H1 (cell line): ENCODE data around the gene MAP4K4. TPM values are rescaled to one million over a fixed set of nuclear protein-coding genes. Genes with fewer than 3 reads are reported as not detected.

Experiments used
- CTCF ChIA-PET: fragments of 300-600 bp; sonication (Branson Sonifier 250); formaldehyde crosslinking; loops from one replicate; lab custom pipeline; 2021; ENCODE audit not compliant: partially characterized antibody; lab: Charles Lee
- POLR2A ChIA-PET: fragments of 300-600 bp; sonication (Branson Sonifier 250); formaldehyde crosslinking; loops from one replicate; lab custom pipeline; 2021; ENCODE audit warnings: inconsistent platforms; ENCODE audit not compliant: partially characterized antibody; lab: Charles Lee
- DNase-seq, 2 experiments: peaks; one replicate each; pipeline versions ENCODE4 v3.0.0 to v3.0.0-alpha.2; 2010 to 2022; ENCODE audit warnings: low spot score in 2 of 2, low read depth in 1 of 2, mixed read lengths in 1 of 2
- FAIRE-seq: peaks from 2 replicates; lab custom pipeline; 2011; peaks lifted over from hg19 to GRCh38; lab: Jason Lieb, UNC
- H2AFZ ChIP-seq: 2 replicates; pipeline ENCODE4 v1.8.1; 2012; ENCODE audit warnings: low read length, inconsistent platforms
- H2AK5ac ChIP-seq: 2 replicates; pipeline ENCODE4 v1.6.1; 2013; ENCODE audit warnings: low read depth, low read length
- H2BK120ac ChIP-seq: replicated peaks from 2 replicates; pipeline ENCODE3; 2013; ENCODE audit warnings: low read depth, low read length, inconsistent platforms
- H2BK12ac ChIP-seq: 2 replicates; pipeline ENCODE4 v1.6.1; 2013; ENCODE audit warnings: low read depth, low read length
- H2BK15ac ChIP-seq: 2 replicates; pipeline ENCODE4 v1.6.1; 2013; ENCODE audit warnings: low read length
- H2BK20ac ChIP-seq: 2 replicates; pipeline ENCODE4 v1.6.1; 2013; ENCODE audit warnings: low read length
- H2BK5ac ChIP-seq: 2 replicates; pipeline ENCODE4 v1.6.1; 2013; ENCODE audit warnings: low read depth, low read length
- H3K14ac ChIP-seq: 2 replicates; pipeline ENCODE4 v1.6.1; 2013; ENCODE audit warnings: inconsistent platforms; ENCODE audit not compliant: insufficient read length
- H3K18ac ChIP-seq: 2 replicates; pipeline ENCODE4 v1.6.1; 2013; ENCODE audit warnings: low read length; ENCODE audit errors: extremely low read depth
- H3K23ac ChIP-seq: 2 replicates; pipeline ENCODE4 v1.6.1; 2013; ENCODE audit warnings: inconsistent platforms; ENCODE audit not compliant: insufficient read length
- H3K23me2 ChIP-seq: 2 replicates; pipeline ENCODE4 v1.6.1; 2013; ENCODE audit warnings: low read depth, low read length
- H3K27ac ChIP-seq: 2 replicates; pipeline ENCODE4 v1.6.1; 2011; ENCODE audit warnings: low read depth, low read length, inconsistent platforms
- H3K27me3 ChIP-seq, 4 experiments: replicated peaks in 1 of 4; 1 replicate in 1 of 4; 2 replicates in 3 of 4; pipeline versions ENCODE4 v1.6.1 to v1.8.1; 2011 to 2013; ENCODE audit warnings: low read length in 3 of 4, mild to moderate bottlenecking in 3 of 4, inconsistent platforms in 2 of 4, mixed read lengths in 2 of 4, moderate library complexity in 1 of 4; ENCODE audit not compliant: control insufficient read depth in 3 of 4, insufficient read depth in 3 of 4; ENCODE audit errors: extremely low read depth in 1 of 4
- H3K36me3 ChIP-seq, 4 experiments: 2 replicates each; pipeline versions ENCODE4 v1.6.1 to v1.8.1; 2011 to 2013; ENCODE audit warnings: mild to moderate bottlenecking in 4 of 4, low read length in 3 of 4, moderate library complexity in 2 of 4, control low read depth in 1 of 4, inconsistent platforms in 1 of 4; ENCODE audit not compliant: insufficient read depth in 4 of 4, control insufficient read depth in 2 of 4
- H3K4ac ChIP-seq: replicated peaks from 2 replicates; pipeline ENCODE3; 2013; ENCODE audit warnings: low read length, low read depth, mixed read lengths, inconsistent platforms; ENCODE audit not compliant: insufficient read length
- H3K4me1 ChIP-seq, 4 experiments: replicated peaks in 1 of 4; 1 replicate in 1 of 4; 2 replicates in 3 of 4; pipeline versions ENCODE4 v1.6.1 to v1.8.1; 2011 to 2013; ENCODE audit warnings: low read length in 3 of 4, inconsistent platforms in 2 of 4, mixed read lengths in 1 of 4; ENCODE audit not compliant: insufficient read depth in 4 of 4, control insufficient read depth in 3 of 4
- H3K4me2 ChIP-seq, 2 experiments: 2 replicates each; pipeline versions ENCODE4 v1.6.1 to v1.8.1; 2011 to 2013; ENCODE audit warnings: low read depth in 2 of 2, low read length in 2 of 2, control low read depth in 1 of 2, inconsistent platforms in 1 of 2, mild to moderate bottlenecking in 1 of 2; ENCODE audit not compliant: insufficient read depth in 1 of 2
- H3K4me3 ChIP-seq, 4 experiments: fragments of 200-600, 300-600 bp in 1 of 4; sonication (generic), shearing (Covaris generic), sonication (Bioruptor Twin) in 1 of 4; 2 replicates each; pipeline versions ENCODE4 v1.5.1 to v1.8.1; 2011 to 2016; ENCODE audit warnings: low read length in 4 of 4, low read depth in 3 of 4, control low read depth in 2 of 4, inconsistent platforms in 2 of 4, mild to moderate bottlenecking in 2 of 4, mixed read lengths in 1 of 4, moderate library complexity in 1 of 4; ENCODE audit not compliant: insufficient read depth in 2 of 4; ENCODE audit errors: extremely low read depth in 1 of 4
- H3K56ac ChIP-seq: replicated peaks from 2 replicates; pipeline ENCODE3; 2013; ENCODE audit warnings: low read depth, mild to moderate bottlenecking, mixed read lengths, low read length, inconsistent platforms; ENCODE audit not compliant: insufficient read length
- H3K79me1 ChIP-seq: 2 replicates; pipeline ENCODE4 v1.6.1; 2013; ENCODE audit warnings: low read depth, low read length, control low read depth
- H3K79me2 ChIP-seq, 2 experiments: 2 replicates each; pipeline versions ENCODE4 v1.6.1 to v1.8.1; 2012 to 2013; ENCODE audit warnings: low read length in 2 of 2, mild to moderate bottlenecking in 2 of 2, inconsistent platforms in 1 of 2; ENCODE audit not compliant: insufficient read depth in 2 of 2, control insufficient read depth in 1 of 2
- H3K9ac ChIP-seq, 4 experiments: replicated peaks in 1 of 4; 1 replicate in 1 of 4; 2 replicates in 3 of 4; pipeline versions ENCODE4 v1.6.1 to v1.8.1; 2011 to 2013; ENCODE audit warnings: low read depth in 3 of 4, low read length in 3 of 4, control low read depth in 2 of 4, mild to moderate bottlenecking in 2 of 4, moderate library complexity in 2 of 4, inconsistent platforms in 1 of 4; ENCODE audit errors: extremely low read depth in 1 of 4
- H3K9me3 ChIP-seq, 2 experiments: 2 replicates each; pipeline versions ENCODE4 v1.6.1 to v1.8.1; 2012 to 2013; ENCODE audit warnings: mild to moderate bottlenecking in 2 of 2, moderate library complexity in 2 of 2, control low read depth in 1 of 2, inconsistent platforms in 1 of 2, low read depth in 1 of 2, low read length in 1 of 2, mixed read lengths in 1 of 2; ENCODE audit not compliant: insufficient read depth in 2 of 2
- H4K20me1 ChIP-seq, 2 experiments: replicated peaks in 1 of 2; 2 replicates each; pipeline versions ENCODE3 to v1.8.1; 2011 to 2013; ENCODE audit warnings: inconsistent platforms in 2 of 2, low read length in 2 of 2, mild to moderate bottlenecking in 1 of 2; ENCODE audit not compliant: insufficient read depth in 2 of 2, control insufficient read depth in 1 of 2
- H4K5ac ChIP-seq: 2 replicates; pipeline ENCODE4 v1.6.1; 2013; ENCODE audit warnings: low read length, low read depth, mixed read lengths, inconsistent platforms; ENCODE audit not compliant: insufficient read length
- H4K8ac ChIP-seq: 2 replicates; pipeline ENCODE4 v1.8.0; 2013; ENCODE audit warnings: mild to moderate bottlenecking, moderate library complexity, low read length, inconsistent platforms; ENCODE audit not compliant: insufficient read depth; ENCODE audit errors: extremely low read depth
- H4K91ac ChIP-seq: replicated peaks from 2 replicates; pipeline ENCODE3; 2013; ENCODE audit warnings: low read length, mixed read lengths, inconsistent platforms; ENCODE audit not compliant: insufficient read length
- CHD1 ChIP-seq: IDR thresholded peaks from 2 replicates; pipeline ENCODE4 v1.6.1; 2012; ENCODE audit warnings: low read depth, low read length, improper control_type of control experiment
- EP300 ChIP-seq, 2 experiments: IDR thresholded peaks; 1 replicate in 1 of 2; 2 replicates in 1 of 2; pipeline ENCODE4 v1.6.1; 2011 to 2012; ENCODE audit warnings: low read depth in 2 of 2, low read length in 2 of 2, mild to moderate bottlenecking in 2 of 2, borderline replicate concordance in 1 of 2, inconsistent platforms in 1 of 2, moderate library complexity in 1 of 2
- GTF2F1 ChIP-seq: IDR thresholded peaks from 2 replicates; pipeline ENCODE4 v1.6.1; 2012; ENCODE audit warnings: low read depth, low read length, improper control_type of control experiment, borderline replicate concordance
- HDAC2 ChIP-seq, 2 experiments: fragments of 300-600 bp in 1 of 2; sonication (generic) in 1 of 2; IDR thresholded peaks; 2 replicates each; pipeline ENCODE4 v1.6.1; 2011 to 2012; ENCODE audit warnings: low read depth in 2 of 2, low read length in 2 of 2, mild to moderate bottlenecking in 2 of 2, moderate library complexity in 2 of 2, borderline replicate concordance in 1 of 2, inconsistent platforms in 1 of 2
- KDM4A ChIP-seq: IDR thresholded peaks from one replicate; pipeline ENCODE4 v1.7.1; 2012; ENCODE audit warnings: low read depth, mild to moderate bottlenecking, moderate library complexity, low read length, inconsistent platforms; ENCODE audit not compliant: severe bottlenecking
- KDM5A ChIP-seq: fragments of 200-600 bp; IDR thresholded peaks from 2 replicates; pipeline ENCODE4 v1.7.1; 2012; ENCODE audit warnings: mild to moderate bottlenecking, low read length, inconsistent platforms, mixed read lengths
- POU5F1 ChIP-seq: IDR thresholded peaks from 2 replicates; pipeline ENCODE4 v1.6.1; 2011; ENCODE audit warnings: low read depth, mild to moderate bottlenecking, low read length, moderate library complexity
- SIX5 ChIP-seq: IDR thresholded peaks from 2 replicates; pipeline ENCODE4 v1.6.1; 2011; ENCODE audit warnings: mild to moderate bottlenecking, low read depth, low read length
- SP4 ChIP-seq: IDR thresholded peaks from 2 replicates; pipeline ENCODE4 v1.6.1; 2012; ENCODE audit warnings: low read length, inconsistent platforms
- TAF1 ChIP-seq: IDR thresholded peaks from 2 replicates; pipeline ENCODE4 v1.6.1; 2011; ENCODE audit warnings: mild to moderate bottlenecking, low read depth, low read length
- WGBS, 2 experiments: shearing (Covaris generic) in 1 of 2; methylation state at CpG; one replicate each; pipeline versions ENCODE4 v1.1.6 to v1.1.7; 2013 to 2015; ENCODE audit warnings: low lambda C conversion rate in 2 of 2, mixed read lengths in 2 of 2, inconsistent platforms in 1 of 2, low coverage in 1 of 2, missing lambda C conversion rate in 1 of 2; ENCODE audit not compliant: insufficient replicate concordance in 2 of 2, insufficient coverage in 1 of 2, insufficient read length in 1 of 2; ENCODE audit errors: extremely low coverage in 1 of 2, missing lambda C conversion rate in 1 of 2; 5-methylcytosine and 5-hydroxymethylcytosine counted together
- polyA plus RNA-seq, 7 experiments: library from polyadenylated mRNA; depleted of rRNA in 3 of 7; stranded (reverse) in 5 of 7; unstranded in 2 of 7; fragments of >200 nt in 5 of 7; fragments of 200-250 nt in 2 of 7; gene quantifications; 1 replicate in 5 of 7; 2 replicates in 1 of 7; 4 replicates in 1 of 7; pipeline versions ENCODE4 v1.2.1 to v1.2.3, GENCODE V29; 2011 to 2013; ENCODE audit warnings: missing spikeins in 2 of 7, mixed read lengths in 2 of 7
- total RNA-seq: library from RNA; stranded (reverse); fragmentation: NEBNext Ultra II Directional; extraction: Animal tissue kit (Norgen Biotek cat#: 25700); gene quantifications from 2 replicates; pipeline ENCODE4 v1.2.1, GENCODE V29; 2021
- TF ChIP-seq, protein P1 (sequence below): IDR thresholded peaks from 2 replicates; pipeline ENCODE4 v1.6.1; 2012; ENCODE audit warnings: inconsistent platforms

The MAP4K4 gene
- total and polyA plus RNA-seq, 2 of the 8 experiments (the other 6 are each of a cell fraction or from before 2014, with no cell fraction given) = 53.2 to 138 TPM

DNA sequence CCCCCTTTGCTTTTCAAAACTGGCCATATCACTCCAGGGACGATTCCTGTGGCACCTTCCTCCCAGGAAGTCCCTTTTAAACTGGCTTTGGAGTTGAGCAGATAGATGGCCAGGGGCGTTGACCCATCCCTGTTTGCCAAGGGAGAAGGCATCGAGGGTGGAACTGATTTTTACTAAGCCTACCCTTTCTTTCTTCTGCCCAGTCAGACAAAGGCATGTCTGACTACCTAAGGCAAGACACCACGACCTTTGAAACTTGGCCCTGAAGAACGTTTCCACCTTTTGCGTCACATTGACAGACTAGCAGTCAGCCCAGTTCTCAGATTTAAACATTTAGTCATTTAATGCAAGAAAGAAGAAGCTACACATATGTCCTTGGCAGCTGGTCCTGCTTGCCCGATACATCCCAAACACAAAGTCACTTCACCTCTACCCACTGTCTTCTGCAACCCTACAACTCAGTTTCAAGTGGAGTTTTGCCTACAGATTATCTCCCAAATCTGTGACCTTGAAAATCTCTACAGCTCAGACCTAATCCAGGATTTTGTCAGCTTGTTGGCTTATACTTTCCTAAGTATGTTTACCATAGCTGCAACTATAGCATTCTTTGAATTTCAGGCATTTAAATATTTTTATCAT lies 192.1 kb downstream of the MAP4K4 start:
- Histone ChIP-seq H4K91ac (no peak overlapping the region), H3K79me1 (no peaks in the 10 kb centered on the region), H2AFZ (no peak overlapping the region), H4K8ac (no peak overlapping the region), H3K27ac (no peak overlapping the region), H2BK5ac (no peak overlapping the region), H2BK12ac (no peak overlapping the region), H3K36me3 (peaks cover 8 to 62% (median 35%) of the 10 kb centered on the region in 4 experiments), H3K9ac (no peak overlapping the region), H3K9me3 (0 out of 4 replicates have a peak, but pooled peaks cover 0 to 2% of the 10 kb centered on the region in 2 experiments), H3K79me2 (no peaks in the 10 kb centered on the region), H2BK20ac (no peak overlapping the region), H2BK15ac (no peak overlapping the region), H4K20me1 (no peaks in the 10 kb centered on the region), H3K4me2 (no peak overlapping the region), H2BK120ac (no peak overlapping the region), H3K23ac (no peak overlapping the region), H3K23me2 (no peaks in the 10 kb centered on the region), H3K4me1 (peaks cover 0 to 13% (median 4%) of the 10 kb centered on the region in 4 experiments; a peak in 5 of 7 replicates), H2AK5ac (no peak overlapping the region), H3K4ac (no peak overlapping the region), H3K4me3 (no peak overlapping the region), H3K14ac (no peak overlapping the region), H3K18ac (no peak overlapping the region), H3K56ac (no peak overlapping the region), H4K5ac (no peak overlapping the region), H3K27me3 (no peaks in the 10 kb centered on the region)
- 88% methylated on average over 7 of the region's 7 CpGs; no CpG with 5 or more reads in 1 of the 2 experiments for WGBS, 2 experiments
- FAIRE-seq (no peak), DNase-seq (no peak)
- POLR2A ChIA-PET = no interaction called here
- CTCF ChIA-PET = no interaction called here
- no peak for TF ChIP-seq POU5F1
- no peak for TF ChIP-seq SIX5
- TF ChIP-seq, protein P1, sequence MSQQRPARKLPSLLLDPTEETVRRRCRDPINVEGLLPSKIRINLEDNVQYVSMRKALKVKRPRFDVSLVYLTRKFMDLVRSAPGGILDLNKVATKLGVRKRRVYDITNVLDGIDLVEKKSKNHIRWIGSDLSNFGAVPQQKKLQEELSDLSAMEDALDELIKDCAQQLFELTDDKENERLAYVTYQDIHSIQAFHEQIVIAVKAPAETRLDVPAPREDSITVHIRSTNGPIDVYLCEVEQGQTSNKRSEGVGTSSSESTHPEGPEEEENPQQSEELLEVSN = no peak
- no peak for TF ChIP-seq EP300 (IDR thresholded peaks at IDR 0.05; ENCODE audit: borderline replicate concordance in 1 of 2, low read depth in 2 of 2, low read length in 2 of 2)
- no peak for TF ChIP-seq SP4
- no peak for TF ChIP-seq KDM5A
- TF ChIP-seq HDAC2 (IDR thresholded peaks at IDR 0.05; ENCODE audit: borderline replicate concordance in 1 of 2, low read depth in 2 of 2, low read length in 2 of 2) = no peak
- TF ChIP-seq TAF1 = no peak
- no peak for TF ChIP-seq GTF2F1
- no peak for TF ChIP-seq CHD1
- no peak for TF ChIP-seq KDM4A
